RWPE2 (cell line): ENCODE data around the gene ARHGDIG.

Experiments
- ATAC-seq: fragments of 200-7000 bp; cut with Tn5 transposase; 3 replicates; pipeline ENCODE4 v1.9.1; 2021; ENCODE audit warnings: low read depth
- DNase-seq: peaks from one replicate; pipeline ENCODE4 v3.0.0-alpha.2; 2020; ENCODE audit warnings: low spot score
- H3K27ac ChIP-seq: fragments of 450-650 bp; 2 replicates; pipeline ENCODE4 v1.5.1; 2017; ENCODE audit warnings: mild to moderate bottlenecking; ENCODE audit not compliant: poor library complexity, severe bottlenecking
- H3K27me3 ChIP-seq: fragments of 250-450 bp; sonication (Bioruptor Pico); 2 replicates; pipeline ENCODE4 v1.5.1; 2021; ENCODE audit warnings: mild to moderate bottlenecking, moderate library complexity; ENCODE audit not compliant: insufficient read depth, poor library complexity, severe bottlenecking
- H3K36me3 ChIP-seq: fragments of 250-450 bp; sonication (Bioruptor Pico); 2 replicates; pipeline ENCODE4 v1.5.1; 2020; ENCODE audit warnings: low read depth, mild to moderate bottlenecking, moderate library complexity
- H3K4me1 ChIP-seq: fragments of 250-450 bp; sonication (Bioruptor Pico); 2 replicates; pipeline ENCODE4 v1.5.1; 2021; ENCODE audit warnings: mild to moderate bottlenecking, moderate library complexity; ENCODE audit not compliant: insufficient read depth, poor library complexity, severe bottlenecking
- H3K4me3 ChIP-seq: fragments of 250-450 bp; sonication (Bioruptor Pico); 2 replicates; pipeline ENCODE4 v1.5.1; 2021; ENCODE audit warnings: mild to moderate bottlenecking, moderate library complexity; ENCODE audit not compliant: severe bottlenecking
- H3K9me3 ChIP-seq: fragments of 250-450 bp; sonication (Bioruptor Pico); 2 replicates; pipeline ENCODE4 v1.5.1; 2021; ENCODE audit warnings: mild to moderate bottlenecking, moderate library complexity; ENCODE audit not compliant: severe bottlenecking
- CTCF ChIP-seq: fragments of 450-650 bp; IDR thresholded peaks from one replicate; pipeline ENCODE4 v1.5.1; 2017; ENCODE audit warnings: mild to moderate bottlenecking, moderate library complexity; ENCODE audit not compliant: poor library complexity, severe bottlenecking

The ARHGDIG gene

GRCh38 chr16:280552-280951, at the start of gene ARHGDIG:
ARHGDIG (plus strand) TSS chr16:280591; CDS start chr16:280681, 90 bp downstream.
- no peak within 1 kb of the TSS for H3K27ac ChIP-seq
- H3K36me3 ChIP-seq = no peaks in the 10 kb centered on the region
- DNase-seq (no peak), ATAC-seq (no peak)
- peak within 1 kb of the TSS; percentile 12 for H3K4me3 ChIP-seq
- no peaks in the 10 kb centered on the region for H3K9me3 ChIP-seq
- H3K4me1 ChIP-seq = no peaks in the 10 kb centered on the region
- TF ChIP-seq CTCF = no peak
- peaks cover 24% of the 10 kb centered on the region for H3K27me3 ChIP-seq

GRCh38 chr16:230949-231348, 49.4 kb upstream of the ARHGDIG start:
- H3K4me3 ChIP-seq = no peak overlapping the region
- DNase-seq = no peak
- peaks cover 24% of the 10 kb centered on the region for H3K36me3 ChIP-seq
- no peak for TF ChIP-seq CTCF
- no peaks in the 10 kb centered on the region for H3K9me3 ChIP-seq
- no peaks in the 10 kb centered on the region for H3K27me3 ChIP-seq
- ATAC-seq = no peak
- H3K27ac ChIP-seq = no peak overlapping the region
- peaks cover 10% of the 10 kb centered on the region for H3K4me1 ChIP-seq

- peak; percentile 70 for TF ChIP-seq CTCF
- H3K36me3 ChIP-seq = no peaks in the 10 kb centered on the region
- peak; percentile 91 for DNase-seq
- peaks cover 2% of the 10 kb centered on the region for H3K4me1 ChIP-seq
- peak within 1 kb of the TSS; percentile 80 for H3K27ac ChIP-seq
- H3K9me3 ChIP-seq = no peaks in the 10 kb centered on the region
- H3K27me3 ChIP-seq = no peaks in the 10 kb centered on the region
- H3K4me3 ChIP-seq = peak within 1 kb of the TSS; percentile 89
- ATAC-seq = peak; percentile 79
Measured at GRCh38 chr16:234468-235305, 45.7 kb upstream of the ARHGDIG start, which contains the start of gene FAM234A. FAM234A (plus strand) TSS chr16:234821; CDS start chr16:254414, 19,593 bp downstream.

- Histone ChIP-seq H3K9me3 (no peaks in the 10 kb centered on the region), H3K36me3 (no peaks in the 10 kb centered on the region), H3K27me3 (no peaks in the 10 kb centered on the region), H3K27ac (no peak overlapping the region), H3K4me3 (no peak overlapping the region), H3K4me1 (no peaks in the 10 kb centered on the region)
- DNase-seq (no peak), ATAC-seq (no peak)
- no peak for TF ChIP-seq CTCF
Measured at GRCh38 chr16:239948-240277, 40.5 kb upstream of the ARHGDIG start.

GRCh38 chr16:240559-240958, 39.8 kb upstream of the ARHGDIG start:
- Histone ChIP-seq H3K36me3 (no peaks in the 10 kb centered on the region), H3K9me3 (no peaks in the 10 kb centered on the region), H3K27me3 (no peaks in the 10 kb centered on the region), H3K4me3 (no peak overlapping the region), H3K27ac (no peak overlapping the region), H3K4me1 (no peaks in the 10 kb centered on the region)
- ATAC-seq (no peak), DNase-seq (no peak)
- TF ChIP-seq CTCF = no peak
